ENCODE measurements around the gene PTGR2. TPM values are rescaled to one million over a fixed set of nuclear protein-coding genes. Genes with fewer than 3 reads are reported as not detected.

PTGR2 gene
- total and polyA plus RNA-seq, 4 donors = 4.2 to 9.5 (median 7.9) TPM

- peaks cover 0 to 7% (median 3%) of the 10 kb centered on the region in 4 donors for H3K4me1 ChIP-seq (ENCODE audit: control insufficient read depth in 4 of 4, insufficient read depth in 4 of 4, low read length in 3 of 4)
- no peak overlapping the region for H3K9ac ChIP-seq (ENCODE audit: low read depth in 1 of 2, low read length in 2 of 2)
- no peak overlapping the region for H3K27ac ChIP-seq (ENCODE audit: low read depth in 1 of 2, low read length in 2 of 2)
- DNase-seq (ENCODE audit: low spot score) = no peak
- H3K36me3 ChIP-seq (ENCODE audit: control insufficient read depth in 4 of 4, insufficient read depth in 3 of 4, low read depth in 1 of 4, low read length in 3 of 4) = no peaks in the 10 kb centered on the region
- WGBS = 92% methylated on average over 4 of the region's 4 CpGs
- TF ChIP-seq MAX (IDR thresholded peaks at IDR 0.05) = no peak
- TF ChIP-seq CTCF (IDR thresholded peaks at IDR 0.05; ENCODE audit: low read depth, low read length, missing input control) = no peak
- no peak for TF ChIP-seq JUND (IDR thresholded peaks at IDR 0.05)
- no peak for TF ChIP-seq SP1 (IDR thresholded peaks at IDR 0.05)
- no peak for TF ChIP-seq ATF3 (IDR thresholded peaks at IDR 0.05)
- TF ChIP-seq RAD21 (IDR thresholded peaks at IDR 0.05) = no peak
- TF ChIP-seq ZBTB33 (IDR thresholded peaks at IDR 0.05) = no peak
- no peak for TF ChIP-seq RXRA (IDR thresholded peaks at IDR 0.05)
- no peak for TF ChIP-seq REST (IDR thresholded peaks at IDR 0.05)
- TF ChIP-seq FOXA1 (IDR thresholded peaks at IDR 0.05) = no peak
- TF ChIP-seq FOXA2 (IDR thresholded peaks at IDR 0.05) = no peak
- TF ChIP-seq GABPA (IDR thresholded peaks at IDR 0.05 in 1 of 2, conservative IDR thresholded peaks at IDR 0.05 in 1 of 2) = no peak
- no peak for TF ChIP-seq YY1 (IDR thresholded peaks at IDR 0.05)
- no peak for TF ChIP-seq HNF4A (conservative IDR thresholded peaks at IDR 0.05)
- no peaks in the 10 kb centered on the region for H3K27me3 ChIP-seq (ENCODE audit: control insufficient read depth in 4 of 4, insufficient read depth in 4 of 4, low read length in 3 of 4)
- no peak overlapping the region for H3K4me3 ChIP-seq (ENCODE audit: low read depth in 1 of 3, low read length in 3 of 3)
- no peaks in the 10 kb centered on the region for H3K9me3 ChIP-seq (ENCODE audit: control insufficient read depth in 4 of 4, low read length in 3 of 4)
These were observed 27.5 kb upstream of the PTGR2 start for GRCh38 chr14:73824127-73824526.

GRCh38 chr14:73824536-73824935, 27.1 kb upstream of the PTGR2 start:
- Histone ChIP-seq H3K9me3 (ENCODE audit: control insufficient read depth in 4 of 4, low read length in 3 of 4) (no peaks in the 10 kb centered on the region), H3K4me1 (ENCODE audit: control insufficient read depth in 4 of 4, insufficient read depth in 4 of 4, low read length in 3 of 4) (peaks cover 0 to 7% (median 3%) of the 10 kb centered on the region in 4 donors), H3K27ac (ENCODE audit: low read depth in 1 of 2, low read length in 2 of 2) (no peak overlapping the region), H3K9ac (ENCODE audit: low read depth in 1 of 2, low read length in 2 of 2) (no peak overlapping the region), H3K4me3 (ENCODE audit: low read depth in 1 of 3, low read length in 3 of 3) (no peak overlapping the region), H3K27me3 (ENCODE audit: control insufficient read depth in 4 of 4, insufficient read depth in 4 of 4, low read length in 3 of 4) (no peaks in the 10 kb centered on the region), H3K36me3 (ENCODE audit: control insufficient read depth in 4 of 4, insufficient read depth in 3 of 4, low read depth in 1 of 4, low read length in 3 of 4) (no peaks in the 10 kb centered on the region)
- WGBS = 92% methylated on average over 8 of the region's 8 CpGs
- DNase-seq (ENCODE audit: low spot score) = no peak
- no peak for TF ChIP-seq JUND (IDR thresholded peaks at IDR 0.05)
- no peak for TF ChIP-seq HNF4A (conservative IDR thresholded peaks at IDR 0.05)
- no peak for TF ChIP-seq SP1 (IDR thresholded peaks at IDR 0.05)
- no peak for TF ChIP-seq CTCF (IDR thresholded peaks at IDR 0.05; ENCODE audit: low read depth, low read length, missing input control)
- TF ChIP-seq GABPA (IDR thresholded peaks at IDR 0.05 in 1 of 2, conservative IDR thresholded peaks at IDR 0.05 in 1 of 2) = no peak
- no peak for TF ChIP-seq FOXA1 (IDR thresholded peaks at IDR 0.05)
- no peak for TF ChIP-seq NR2F2 (IDR thresholded peaks at IDR 0.05)
- TF ChIP-seq FOXA2 (IDR thresholded peaks at IDR 0.05) = no peak
- TF ChIP-seq ATF3 (IDR thresholded peaks at IDR 0.05) = no peak
- TF ChIP-seq TAF1 (conservative IDR thresholded peaks at IDR 0.05) = no peak
- TF ChIP-seq RAD21 (IDR thresholded peaks at IDR 0.05) = no peak
- TF ChIP-seq MAX (IDR thresholded peaks at IDR 0.05) = no peak
- TF ChIP-seq YY1 (IDR thresholded peaks at IDR 0.05) = no peak
- TF ChIP-seq REST (IDR thresholded peaks at IDR 0.05) = no peak
